EH (cell line): Measurements from ENCODE around the gene FBXW7.
A peak's percentile ranks its signal among the peaks of the same experiment; 100 is the strongest.

ENCODE experiments used
- DNase-seq: peaks from one replicate; pipeline ENCODE4 v3.0.0-alpha.2; 2015; ENCODE audit warnings: low read depth

FBXW7 gene

GRCh38 chr4:152510349-152511147 is 25.3 kb downstream of the FBXW7 start:
- DNase-seq = no peak

GRCh38 chr4:152509595-152510225 is 26.2 kb downstream of the FBXW7 start:
- DNase-seq = no peak

- no peak for DNase-seq
These were observed 27.1 kb downstream of the FBXW7 start for GRCh38 chr4:152508818-152509217.

GRCh38 chr4:152508386-152508785 is 27.5 kb downstream of the FBXW7 start:
- no peak for DNase-seq

- peak; percentile 18 for DNase-seq
These were observed 32.1 kb downstream of the FBXW7 start for GRCh38 chr4:152503653-152504290.

- peak; percentile 35 for DNase-seq
These were observed 33.9 kb downstream of the FBXW7 start for GRCh38 chr4:152501846-152502536.

- DNase-seq = peak; percentile 83
These were observed 35.0 kb downstream of the FBXW7 start for GRCh38 chr4:152500800-152501434.

GRCh38 chr4:152500275-152500674 is 35.6 kb downstream of the FBXW7 start:
- DNase-seq = no peak

GRCh38 chr4:152499344-152499743 is 36.5 kb downstream of the FBXW7 start:
- DNase-seq = no peak

GRCh38 chr4:152494020-152494419 is 41.9 kb downstream of the FBXW7 start:
- DNase-seq = no peak

- DNase-seq = no peak
These were observed 47.6 kb downstream of the FBXW7 start for GRCh38 chr4:152488246-152488645.

- DNase-seq = peak; percentile 13
These were observed 49.2 kb downstream of the FBXW7 start for GRCh38 chr4:152486429-152487389.

GRCh38 chr4:152485726-152486276 is 50.1 kb downstream of the FBXW7 start:
- DNase-seq = peak; percentile 80

- DNase-seq = no peak
These were observed 53.7 kb downstream of the FBXW7 start for GRCh38 chr4:152482211-152482610.

- DNase-seq = no peak
These were observed 55.0 kb downstream of the FBXW7 start for GRCh38 chr4:152480901-152481300.

GRCh38 chr4:152480326-152480725 is 55.6 kb downstream of the FBXW7 start:
- DNase-seq = no peak

- DNase-seq = peak; percentile 51
These were observed 56.4 kb downstream of the FBXW7 start for GRCh38 chr4:152479428-152480026.

GRCh38 chr4:152478461-152479237 is 57.2 kb downstream of the FBXW7 start:
- DNase-seq = peak; percentile 38

- DNase-seq = no peak
These were observed 59.1 kb downstream of the FBXW7 start for GRCh38 chr4:152476796-152477195.
